CD8-positive, alpha-beta memory T cell (primary cell): ENCODE data around the gene ZNF358. TPM values are rescaled to one million over a fixed set of nuclear protein-coding genes. Genes with fewer than 3 reads are reported as not detected.
"Not testable (repeated sequence)": the region's sequence is repeated elsewhere in the genome, so short reads cannot be mapped to it uniquely, and the experiment has no call there.

Source experiments
- CTCF ChIA-PET: fragments of 350-600 bp; sonication (Branson Sonifier 250); formaldehyde crosslinking; loops from one replicate; lab custom pipeline; 2021; ENCODE audit warnings: antibody characterized with exemption; lab: Charles Lee
- POLR2A ChIA-PET: fragments of 350-600 bp; sonication (Branson Sonifier 250); formaldehyde crosslinking; loops from one replicate; lab custom pipeline; 2021; ENCODE audit warnings: antibody characterized with exemption; lab: Charles Lee
- DNase-seq, 5 donors: peaks; one replicate each; pipeline versions ENCODE4 v3.0.0 to v3.0.0-alpha.2; 2020 to 2022; ENCODE audit warnings: mixed read lengths in 1 of 5
- H3K27ac ChIP-seq: one replicate; pipeline ENCODE4 v1.7.0; 2013; ENCODE audit warnings: low read depth, mild to moderate bottlenecking, low read length, moderate library complexity
- H3K27me3 ChIP-seq: 2 replicates; pipeline ENCODE4 v1.7.0; 2013; ENCODE audit warnings: low read length, mild to moderate bottlenecking; ENCODE audit not compliant: insufficient read depth, poor library complexity, severe bottlenecking
- H3K36me3 ChIP-seq: 2 replicates; pipeline ENCODE4 v1.7.0; 2013; ENCODE audit warnings: mild to moderate bottlenecking, low read length, moderate library complexity; ENCODE audit not compliant: insufficient read depth
- H3K4me1 ChIP-seq: 2 replicates; pipeline ENCODE4 v1.7.0; 2013; ENCODE audit warnings: mild to moderate bottlenecking, low read length, moderate library complexity; ENCODE audit not compliant: insufficient read depth
- H3K4me3 ChIP-seq: 2 replicates; pipeline ENCODE4 v1.7.0; 2013; ENCODE audit warnings: mild to moderate bottlenecking, low read length
- H3K9me3 ChIP-seq: 2 replicates; pipeline ENCODE4 v1.7.0; 2013; ENCODE audit warnings: mild to moderate bottlenecking, low read length
- H3K27ac Mint-ChIP-seq, 8 donors: one replicate each; pipeline ENCODE4 v1.8.0; 2020 to 2021; ENCODE audit warnings: mixed read lengths in 8 of 8, mild to moderate bottlenecking in 6 of 8, inconsistent platforms in 3 of 8, moderate library complexity in 3 of 8
- H3K27me3 Mint-ChIP-seq, 2 donors: one replicate each; pipeline ENCODE4 v1.8.0; 2020 to 2021; ENCODE audit warnings: mixed read lengths in 2 of 2, mild to moderate bottlenecking in 1 of 2, moderate library complexity in 1 of 2
- H3K36me3 Mint-ChIP-seq, 3 donors: one replicate each; pipeline ENCODE4 v1.8.0; 2020 to 2021; ENCODE audit warnings: mixed read lengths in 3 of 3, inconsistent platforms in 1 of 3, mild to moderate bottlenecking in 1 of 3
- H3K4me1 Mint-ChIP-seq, 3 donors: one replicate each; pipeline ENCODE4 v1.8.0; 2020 to 2021; ENCODE audit warnings: mixed read lengths in 3 of 3, inconsistent platforms in 1 of 3, mild to moderate bottlenecking in 1 of 3
- H3K4me3 Mint-ChIP-seq, 7 donors: one replicate each; pipeline ENCODE4 v1.8.0; 2020 to 2021; ENCODE audit warnings: mixed read lengths in 7 of 7, mild to moderate bottlenecking in 6 of 7, moderate library complexity in 4 of 7, inconsistent platforms in 2 of 7
- H3K9me3 Mint-ChIP-seq, 5 donors: one replicate each; pipeline ENCODE4 v1.8.0; 2020 to 2022; ENCODE audit warnings: mixed read lengths in 5 of 5, mild to moderate bottlenecking in 3 of 5, moderate library complexity in 2 of 5, inconsistent platforms in 1 of 5
- polyA plus RNA-seq: library from polyadenylated mRNA; unstranded; fragments of 300-500 nt; fragmentation: Illumina TruSeq; gene quantifications from one replicate; pipeline ENCODE4 v1.2.3, GENCODE V29; 2021
- total RNA-seq, 2 experiments: library from RNA; stranded (reverse); gene quantifications; one replicate each; pipeline ENCODE4 v1.2.3, GENCODE V29; 2021

The ZNF358 gene
- total and polyA plus RNA-seq, 3 experiments from 2014 or later = 2.5 to 8.9 (median 7.6) TPM

- Mint-ChIP-seq H3K4me1 (peaks cover 16 to 20% (median 18%) of the 10 kb centered on the region in 3 donors), H3K36me3 (peaks cover 0 to 71% (median 6%) of the 10 kb centered on the region in 3 donors), H3K4me3 (peak overlapping the region in 1 of 7 donors; percentile 70)
- H3K27me3 Mint-ChIP-seq, H3K27ac ChIP-seq, H3K4me1 ChIP-seq, H3K4me3 ChIP-seq, H3K9me3 ChIP-seq, POLR2A ChIA-PET, H3K27ac Mint-ChIP-seq, H3K9me3 Mint-ChIP-seq, DNase-seq, H3K27me3 ChIP-seq: not testable (repeated sequence)
- peaks cover 22% of the 10 kb centered on the region for H3K36me3 ChIP-seq
- CTCF ChIA-PET = interaction anchor here (0.8 kb wide), 1 partner anchor 1167 kb away, joined by 3 read pairs; the partner anchor contains the start of gene ALKBH7
Observed at GRCh38 chr19:7538990-7539389, 23.1 kb downstream of the ZNF358 start.

DNA sequence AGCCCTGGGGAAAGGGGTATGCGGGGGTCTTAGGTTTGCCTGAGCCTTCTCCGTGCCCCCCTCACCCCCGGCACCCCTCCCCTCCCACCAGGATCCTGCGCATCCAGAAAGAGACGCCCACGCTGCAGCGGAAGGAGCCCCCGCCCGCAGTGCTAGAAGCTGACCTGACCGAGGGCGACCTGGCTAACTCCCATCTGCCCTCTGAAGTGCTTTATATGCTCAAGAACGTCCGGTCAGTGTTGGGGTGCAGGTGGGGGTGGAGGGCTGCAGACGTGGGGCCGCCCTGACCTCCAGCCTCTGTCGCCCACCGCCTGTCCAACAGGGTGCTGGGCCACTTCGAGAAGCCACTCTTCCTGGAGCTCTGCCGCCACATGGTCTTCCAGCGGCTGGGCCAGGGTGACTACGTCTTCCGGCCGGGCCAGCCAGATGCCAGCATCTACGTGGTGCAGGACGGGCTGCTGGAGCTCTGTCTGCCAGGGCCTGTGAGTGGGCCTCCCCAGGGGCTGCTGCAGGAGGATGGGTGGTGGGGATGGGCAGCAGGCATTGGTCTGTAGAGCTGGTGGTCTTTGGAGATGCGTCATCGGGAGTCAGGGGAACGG lies 24.0 kb downstream of the ZNF358 start:
- peaks cover 11 to 17% (median 15%) of the 10 kb centered on the region in 3 donors for H3K4me1 Mint-ChIP-seq

DNA sequence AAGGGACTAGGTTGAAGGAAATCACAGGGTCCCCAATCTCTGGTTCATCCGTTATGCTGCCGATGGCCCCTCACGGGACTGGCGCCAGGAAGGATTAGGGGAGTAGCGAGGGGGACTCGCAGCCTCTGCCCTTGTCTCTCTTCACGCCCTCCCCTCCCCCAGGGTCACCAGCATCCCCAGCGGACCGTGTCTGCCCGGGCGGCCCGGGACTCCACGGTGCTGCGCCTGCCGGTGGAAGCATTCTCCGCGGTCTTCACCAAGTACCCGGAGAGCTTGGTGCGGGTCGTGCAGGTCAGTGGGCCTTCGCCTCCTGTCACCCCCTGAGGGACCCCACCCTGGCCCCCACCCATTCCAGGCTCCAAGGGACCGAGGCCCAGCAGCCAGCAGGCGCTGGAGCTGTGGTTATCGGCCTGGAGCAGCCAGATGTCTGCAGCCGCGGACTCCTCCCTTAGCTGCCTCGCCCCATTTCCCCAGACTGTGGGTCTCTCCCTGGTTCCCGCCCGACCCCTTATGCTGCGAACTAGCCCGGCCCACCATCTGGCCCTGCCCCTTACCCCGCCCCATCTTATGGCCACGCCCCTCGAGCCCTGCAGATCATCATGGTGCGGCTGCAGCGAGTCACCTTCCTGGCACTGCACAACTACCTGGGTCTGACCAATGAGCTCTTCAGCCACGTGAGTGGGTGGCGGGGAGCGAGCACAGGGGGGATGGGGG lies 25.0 kb downstream of the ZNF358 start:
- Histone ChIP-seq H3K27me3 (no peaks in the 10 kb centered on the region), H3K36me3 (peaks cover 22% of the 10 kb centered on the region), H3K4me3 (no peak overlapping the region), H3K9me3 (no peaks in the 10 kb centered on the region), H3K4me1 (peaks cover 7% of the 10 kb centered on the region), H3K27ac (no peak overlapping the region)
- H3K36me3 Mint-ChIP-seq = peaks cover 0 to 67% (median 6%) of the 10 kb centered on the region in 3 donors
- no peak for DNase-seq
- ChIA-PET POLR2A (no interaction called here), CTCF (no interaction called here)
- H3K4me3 Mint-ChIP-seq = no peak overlapping the region
- H3K27me3 Mint-ChIP-seq = peaks cover 0 to 3% of the 10 kb centered on the region in 2 donors
- H3K4me1 Mint-ChIP-seq = peaks cover 13 to 16% (median 15%) of the 10 kb centered on the region in 3 donors
- no peak overlapping the region for H3K27ac Mint-ChIP-seq
- no peaks in the 10 kb centered on the region for H3K9me3 Mint-ChIP-seq

More for the DNA sequence above, 24.0 kb downstream of the ZNF358 start:
- Histone ChIP-seq H3K27ac (no peak overlapping the region), H3K4me1 (peaks cover 7% of the 10 kb centered on the region), H3K27me3 (no peaks in the 10 kb centered on the region), H3K4me3 (no peak overlapping the region), H3K36me3 (peaks cover 22% of the 10 kb centered on the region), H3K9me3 (no peaks in the 10 kb centered on the region)
- POLR2A ChIA-PET = no interaction called here
- peak overlapping the region in 1 of 7 donors; percentile 62 for H3K4me3 Mint-ChIP-seq
- no peaks in the 10 kb centered on the region for H3K9me3 Mint-ChIP-seq
- H3K27ac Mint-ChIP-seq = peak overlapping the region in 1 of 8 donors; percentile 63
- CTCF ChIA-PET = no interaction called here
- peaks cover 0 to 69% (median 6%) of the 10 kb centered on the region in 3 donors for H3K36me3 Mint-ChIP-seq
- no peak for DNase-seq
- H3K27me3 Mint-ChIP-seq = peaks cover 0 to 3% of the 10 kb centered on the region in 2 donors

GRCh38 chr19:7541475-7541824 lies 25.5 kb downstream of the ZNF358 start:
- ChIA-PET CTCF (interaction anchor here (1.7 kb wide), 1 partner anchor 27 kb away, joined by 4 read pairs; no protein-coding TSS in a partner anchor), POLR2A (no interaction called here)
- no peaks in the 10 kb centered on the region for H3K9me3 ChIP-seq
- peaks cover 2% of the 10 kb centered on the region for H3K4me1 ChIP-seq
- H3K27ac ChIP-seq = no peak overlapping the region
- H3K27ac Mint-ChIP-seq = no peak overlapping the region
- peaks cover 12 to 13% (median 12%) of the 10 kb centered on the region in 3 donors for H3K4me1 Mint-ChIP-seq
- H3K4me3 ChIP-seq = no peak overlapping the region
- H3K36me3 Mint-ChIP-seq = peaks cover 0 to 64% (median 6%) of the 10 kb centered on the region in 3 donors
- peaks cover 0 to 3% of the 10 kb centered on the region in 2 donors for H3K27me3 Mint-ChIP-seq
- H3K36me3 ChIP-seq = peaks cover 22% of the 10 kb centered on the region
- no peaks in the 10 kb centered on the region for H3K9me3 Mint-ChIP-seq
- DNase-seq = no peak
- H3K27me3 ChIP-seq = no peaks in the 10 kb centered on the region
- no peak overlapping the region for H3K4me3 Mint-ChIP-seq

GRCh38 chr19:7541828-7542443 lies 26.0 kb downstream of the ZNF358 start:
- no peaks in the 10 kb centered on the region for H3K27me3 ChIP-seq
- no peaks in the 10 kb centered on the region for H3K4me1 ChIP-seq
- no peak overlapping the region for H3K27ac ChIP-seq
- H3K27ac Mint-ChIP-seq = peak overlapping the region in 1 of 8 donors; percentile 21
- ChIA-PET POLR2A (no interaction called here), CTCF (interaction anchor here (1.7 kb wide), 1 partner anchor 26 kb away, joined by 4 read pairs; no protein-coding TSS in a partner anchor)
- no peak for DNase-seq
- H3K9me3 ChIP-seq = no peaks in the 10 kb centered on the region
- peaks cover 22% of the 10 kb centered on the region for H3K36me3 ChIP-seq
- H3K9me3 Mint-ChIP-seq = no peaks in the 10 kb centered on the region
- H3K27me3 Mint-ChIP-seq = peaks cover 0 to 3% of the 10 kb centered on the region in 2 donors
- H3K4me3 Mint-ChIP-seq = no peak overlapping the region
- H3K4me3 ChIP-seq = no peak overlapping the region
- peaks cover 0 to 62% (median 6%) of the 10 kb centered on the region in 3 donors for H3K36me3 Mint-ChIP-seq
- H3K4me1 Mint-ChIP-seq = peaks cover 9 to 10% (median 9%) of the 10 kb centered on the region in 3 donors

GRCh38 chr19:7542556-7543348 lies 26.8 kb downstream of the ZNF358 start:
- Mint-ChIP-seq H3K36me3 (peaks cover 0 to 59% (median 6%) of the 10 kb centered on the region in 3 donors), H3K9me3 (no peaks in the 10 kb centered on the region), H3K4me1 (peaks cover 4 to 9% (median 9%) of the 10 kb centered on the region in 3 donors), H3K4me3 (no peak overlapping the region), H3K27me3 (peaks cover 0 to 3% of the 10 kb centered on the region in 2 donors), H3K27ac (peak overlapping the region in 3 of 8 donors; percentile 11 to 60 (median 14))
- Histone ChIP-seq H3K27ac (no peak overlapping the region), H3K4me3 (no peak overlapping the region), H3K4me1 (no peaks in the 10 kb centered on the region), H3K9me3 (no peaks in the 10 kb centered on the region), H3K36me3 (peaks cover 22% of the 10 kb centered on the region), H3K27me3 (no peaks in the 10 kb centered on the region)
- CTCF ChIA-PET = interaction anchor here (1.7 kb wide), 1 partner anchor 25 kb away, joined by 4 read pairs; no protein-coding TSS in a partner anchor
- POLR2A ChIA-PET = no interaction called here
- DNase-seq = no peak

DNA sequence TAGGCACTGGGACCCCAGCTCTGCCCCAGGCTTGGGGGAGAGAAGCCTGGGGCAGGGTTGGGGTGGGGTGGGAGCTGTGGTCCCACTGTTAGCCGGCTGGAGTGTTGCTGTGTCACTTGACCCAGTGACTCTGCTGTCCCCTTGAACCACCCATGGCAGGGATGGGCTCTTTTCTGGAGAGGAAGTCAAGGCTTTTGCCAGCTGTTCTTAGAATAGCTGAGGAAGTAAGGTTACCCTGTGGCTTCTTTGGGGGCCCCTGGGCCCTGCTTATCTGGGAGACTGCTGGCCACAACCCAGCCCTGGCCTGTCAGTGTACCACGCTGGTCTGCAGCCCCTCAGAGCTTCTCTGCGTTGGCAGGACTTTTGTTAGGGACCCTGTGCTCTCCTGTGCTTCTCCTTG lies 28.7 kb downstream of the ZNF358 start:
- H3K4me1 Mint-ChIP-seq = peaks cover 4 to 9% (median 7%) of the 10 kb centered on the region in 3 donors

More for the DNA sequence above, 28.7 kb downstream of the ZNF358 start:
- Mint-ChIP-seq H3K27me3 (peaks cover 0 to 3% of the 10 kb centered on the region in 2 donors), H3K4me3 (no peak overlapping the region), H3K36me3 (peaks cover 0 to 49% (median 6%) of the 10 kb centered on the region in 3 donors), H3K27ac (peak overlapping the region in 1 of 8 donors; percentile 62), H3K9me3 (no peaks in the 10 kb centered on the region)
- DNase-seq = no peak
- Histone ChIP-seq H3K27ac (no peak overlapping the region), H3K27me3 (no peaks in the 10 kb centered on the region), H3K4me3 (no peak overlapping the region), H3K9me3 (no peaks in the 10 kb centered on the region), H3K4me1 (no peaks in the 10 kb centered on the region), H3K36me3 (peaks cover 17% of the 10 kb centered on the region)
- ChIA-PET POLR2A (no interaction called here), CTCF (no interaction called here)
